SJCRH30 (cell line): ENCODE data around the gene MYO5A. TPM values are rescaled to one million over a fixed set of nuclear protein-coding genes. Genes with fewer than 3 reads are reported as not detected.
A peak's percentile ranks its signal among the peaks of the same experiment; 100 is the strongest.
"Not testable (repeated sequence)": the region's sequence is repeated elsewhere in the genome, so short reads cannot be mapped to it uniquely, and the experiment has no call there.

Experiments
- DNase-seq, 2 experiments: peaks; one replicate each; pipeline ENCODE4 v3.0.0-alpha.2; 2015 to 2020
- H3K27ac ChIP-seq: fragments of 250-450 bp; sonication (Bioruptor Pico); 2 replicates; pipeline ENCODE4 v1.5.1; 2020; ENCODE audit warnings: mild to moderate bottlenecking, moderate library complexity
- H3K27me3 ChIP-seq: fragments of 250-450 bp; sonication (Bioruptor Pico); 2 replicates; pipeline ENCODE4 v1.5.1; 2020; ENCODE audit warnings: mild to moderate bottlenecking, moderate library complexity
- H3K36me3 ChIP-seq: fragments of 250-450 bp; sonication (Bioruptor Pico); 2 replicates; pipeline ENCODE4 v1.5.1; 2020; ENCODE audit warnings: mild to moderate bottlenecking, moderate library complexity
- H3K4me1 ChIP-seq: fragments of 250-450 bp; sonication (Bioruptor Pico); 2 replicates; pipeline ENCODE4 v1.5.1; 2020; ENCODE audit warnings: mild to moderate bottlenecking, moderate library complexity
- H3K4me3 ChIP-seq: fragments of 250-450 bp; sonication (Bioruptor Pico); 2 replicates; pipeline ENCODE4 v1.5.1; 2020; ENCODE audit warnings: mild to moderate bottlenecking, moderate library complexity
- H3K9me3 ChIP-seq: fragments of 250-450 bp; sonication (Bioruptor Pico); replicated peaks from 2 replicates; pipeline ENCODE4 v1.5.1; 2020; ENCODE audit warnings: mild to moderate bottlenecking, moderate library complexity
- total RNA-seq: library from RNA; depleted of rRNA; stranded (reverse); fragments of >200 nt; shearing (Covaris generic); gene quantifications from 2 replicates; pipeline ENCODE4 v1.2.3, GENCODE V29; 2014

Gene MYO5A
- total RNA-seq, 1 experiment from 2014 or later = 15.2 TPM

DNA sequence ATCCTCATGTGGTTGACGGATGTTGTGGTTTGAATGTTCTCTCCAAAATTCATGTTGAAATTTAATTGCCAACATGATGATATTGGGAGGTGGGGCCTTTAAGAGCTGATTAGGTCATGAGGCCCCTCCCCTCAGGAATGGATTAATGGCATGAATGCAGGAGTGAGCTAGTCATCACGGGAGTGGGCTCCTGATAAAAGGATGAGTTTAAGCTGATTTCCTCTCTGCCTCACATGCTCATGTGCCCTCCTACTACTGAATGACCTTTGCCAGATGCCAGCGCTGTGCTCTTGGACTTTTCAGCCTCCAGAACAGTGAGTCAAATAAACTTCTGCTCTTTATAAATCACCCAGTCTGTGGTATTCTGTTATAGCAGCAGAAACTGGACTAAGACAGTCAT is 111.2 kb downstream of the MYO5A start:
- DNase-seq = no peak
- no peaks in the 10 kb centered on the region for H3K27me3 ChIP-seq
- H3K4me3 ChIP-seq = no peak overlapping the region
- no peaks in the 10 kb centered on the region for H3K4me1 ChIP-seq
- H3K36me3 ChIP-seq = no peaks in the 10 kb centered on the region
- no peak overlapping the region for H3K27ac ChIP-seq
- H3K9me3 ChIP-seq = no peaks in the 10 kb centered on the region

DNA sequence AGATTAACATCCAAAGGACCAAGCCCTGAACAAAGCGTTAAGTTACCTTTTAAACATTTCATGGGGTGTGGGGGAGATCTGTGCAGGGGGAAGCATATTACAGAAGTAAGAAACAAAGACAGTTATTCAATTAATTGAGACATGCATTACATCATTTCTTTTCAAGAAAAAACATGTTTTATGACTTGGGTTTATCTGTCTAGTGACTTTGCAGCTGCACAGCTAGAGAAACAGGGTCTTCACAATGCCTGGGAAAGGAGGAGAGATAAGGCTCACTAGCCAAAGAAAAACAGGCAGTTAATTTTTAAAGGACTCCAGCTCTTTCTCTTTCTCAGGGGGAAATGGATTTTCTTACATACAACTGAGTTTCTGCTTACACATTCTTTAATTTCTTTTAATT is 112.1 kb downstream of the MYO5A start:
- H3K4me1 ChIP-seq, H3K27ac ChIP-seq, H3K9me3 ChIP-seq, H3K27me3 ChIP-seq, DNase-seq, H3K36me3 ChIP-seq, H3K4me3 ChIP-seq: not testable (repeated sequence)

DNA sequence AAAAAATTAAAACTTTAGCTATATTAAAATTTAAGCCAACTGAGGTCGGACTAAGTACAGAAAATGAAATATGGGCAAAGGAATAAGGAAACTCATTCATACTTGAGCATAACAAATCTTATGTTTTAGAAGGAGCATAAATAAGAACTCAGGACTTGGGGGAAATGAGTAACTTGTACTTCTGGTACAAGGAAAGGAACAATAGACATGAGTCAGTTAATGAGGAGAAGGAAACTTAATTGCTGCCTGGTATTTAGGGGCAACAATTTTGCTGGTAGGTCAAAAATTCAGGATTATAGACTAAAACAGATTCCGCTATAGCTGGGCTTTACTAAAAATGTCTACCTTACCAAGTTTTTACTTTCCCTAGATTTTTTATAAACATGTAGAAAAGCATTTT is 113.1 kb downstream of the MYO5A start:
- H3K27me3 ChIP-seq = no peaks in the 10 kb centered on the region
- no peak overlapping the region for H3K27ac ChIP-seq
- DNase-seq = no peak
- no peak overlapping the region for H3K4me3 ChIP-seq
- H3K36me3 ChIP-seq = no peaks in the 10 kb centered on the region
- no peaks in the 10 kb centered on the region for H3K9me3 ChIP-seq
- H3K4me1 ChIP-seq = no peaks in the 10 kb centered on the region

DNA sequence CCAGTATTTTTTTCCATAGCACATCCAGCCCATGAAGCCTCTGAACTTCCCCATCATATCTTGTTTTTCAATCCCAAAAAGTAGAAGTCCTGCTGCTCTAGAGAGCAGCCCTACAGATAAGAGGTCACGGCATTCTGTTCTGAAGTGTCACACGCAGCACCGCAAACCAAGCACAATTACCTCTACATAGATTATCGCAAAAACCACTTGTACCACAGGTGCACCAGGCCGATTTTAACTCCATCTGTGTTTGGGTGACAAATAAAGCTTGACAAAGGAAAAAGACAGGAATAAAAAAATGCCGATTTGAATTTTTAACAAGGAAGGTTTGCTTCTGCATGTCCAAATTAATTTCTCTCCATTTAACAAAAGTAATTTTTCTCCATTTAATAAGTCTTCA is 113.7 kb downstream of the MYO5A start:
- Histone ChIP-seq H3K27me3 (no peaks in the 10 kb centered on the region), H3K4me1 (no peaks in the 10 kb centered on the region), H3K27ac (no peak overlapping the region), H3K9me3 (no peaks in the 10 kb centered on the region), H3K36me3 (no peaks in the 10 kb centered on the region), H3K4me3 (no peak overlapping the region)
- DNase-seq = no peak

DNA sequence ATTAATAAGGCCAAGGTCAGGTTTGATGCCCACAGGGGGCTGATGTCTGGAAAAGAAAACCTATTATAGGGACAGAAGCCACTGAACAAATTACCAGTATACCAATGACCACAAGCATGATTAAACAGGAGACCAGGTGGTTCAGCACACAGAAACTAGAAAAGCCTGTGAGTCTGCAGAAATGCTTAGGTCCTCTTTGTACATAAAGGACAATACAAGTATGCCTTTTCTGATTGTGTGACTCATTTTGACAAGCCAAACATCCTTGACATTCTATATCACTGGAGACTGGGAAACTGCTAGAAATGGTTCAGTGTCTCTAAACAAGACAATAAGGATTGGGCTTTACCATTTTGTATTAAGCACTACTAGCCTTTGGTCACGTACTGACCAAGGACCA is 119.9 kb downstream of the MYO5A start:
- Histone ChIP-seq H3K27me3 (no peaks in the 10 kb centered on the region), H3K4me1 (peaks cover 6% of the 10 kb centered on the region), H3K27ac (no peak overlapping the region), H3K9me3 (no peaks in the 10 kb centered on the region), H3K36me3 (no peaks in the 10 kb centered on the region), H3K4me3 (no peak overlapping the region)
- peak in 1 of 2 experiments; percentile 7 for DNase-seq

DNA sequence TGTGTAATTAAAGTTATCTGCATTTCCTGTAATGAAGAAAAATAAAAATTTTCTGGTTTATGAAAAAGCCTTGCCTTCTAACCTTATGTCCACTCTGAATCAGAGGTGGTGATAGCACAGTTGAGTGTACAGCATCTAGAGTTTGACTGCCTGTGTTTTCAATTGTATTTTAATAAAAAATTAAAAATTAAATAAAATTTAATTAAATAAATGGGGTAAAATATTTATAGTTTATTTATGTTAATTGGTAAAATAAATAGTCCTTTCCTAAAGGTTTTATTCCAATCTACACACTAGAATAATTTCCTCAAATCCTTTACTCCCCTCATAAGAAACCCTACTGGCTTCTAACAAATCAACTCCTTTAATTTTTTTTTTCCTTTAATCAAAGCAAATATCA is 121.3 kb downstream of the MYO5A start:
- Histone ChIP-seq H3K27me3 (no peaks in the 10 kb centered on the region), H3K4me3 (no peak overlapping the region), H3K36me3 (no peaks in the 10 kb centered on the region), H3K9me3 (no peaks in the 10 kb centered on the region), H3K27ac (no peak overlapping the region), H3K4me1 (peaks cover 6% of the 10 kb centered on the region)
- no peak for DNase-seq

DNA sequence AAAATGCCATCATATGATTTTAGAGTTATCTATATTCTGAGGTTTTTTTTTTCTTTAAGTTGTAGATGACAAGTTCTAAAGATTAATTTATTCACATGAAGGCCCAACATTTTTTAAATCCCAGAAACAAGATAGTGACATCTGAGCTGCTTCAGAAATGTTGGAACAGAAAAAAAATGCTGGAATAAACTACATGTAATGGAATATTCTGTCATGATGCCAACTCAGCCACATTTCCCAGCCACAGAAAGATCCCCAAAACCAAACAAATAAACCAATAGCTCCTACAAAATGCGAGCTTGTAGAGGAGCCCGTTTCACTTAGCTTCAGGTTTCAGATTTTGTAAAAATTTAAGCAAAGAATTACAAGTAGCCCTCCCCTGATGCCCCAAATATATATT is 122.1 kb downstream of the MYO5A start:
- no peaks in the 10 kb centered on the region for H3K9me3 ChIP-seq
- peak; percentile 15 to 62 for DNase-seq
- no peak overlapping the region for H3K27ac ChIP-seq
- no peaks in the 10 kb centered on the region for H3K27me3 ChIP-seq
- H3K36me3 ChIP-seq = no peaks in the 10 kb centered on the region
- no peak overlapping the region for H3K4me3 ChIP-seq
- peaks cover 6% of the 10 kb centered on the region for H3K4me1 ChIP-seq

DNA sequence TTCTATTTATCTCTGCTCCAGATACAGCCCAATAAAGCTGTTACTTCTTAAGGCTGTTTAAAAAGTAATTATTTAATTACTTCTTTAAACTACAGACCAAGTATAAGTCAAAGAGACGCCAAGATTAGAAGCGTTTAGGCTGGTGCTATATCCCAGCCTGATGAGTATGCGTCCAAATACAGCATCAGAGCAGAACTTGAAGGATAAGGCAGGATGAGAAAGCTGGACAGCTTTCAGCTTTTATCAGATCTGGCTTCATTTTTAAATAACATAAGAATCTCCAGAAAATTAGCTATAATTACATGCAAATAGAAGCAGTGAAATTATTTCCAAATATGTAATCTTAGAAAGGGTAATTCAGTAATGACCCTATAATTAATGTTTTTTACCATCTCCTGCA is 122.8 kb downstream of the MYO5A start:
- Histone ChIP-seq H3K36me3 (no peaks in the 10 kb centered on the region), H3K27ac (no peak overlapping the region), H3K9me3 (no peaks in the 10 kb centered on the region), H3K4me3 (no peak overlapping the region), H3K27me3 (no peaks in the 10 kb centered on the region), H3K4me1 (peaks cover 6% of the 10 kb centered on the region)
- no peak for DNase-seq

DNA sequence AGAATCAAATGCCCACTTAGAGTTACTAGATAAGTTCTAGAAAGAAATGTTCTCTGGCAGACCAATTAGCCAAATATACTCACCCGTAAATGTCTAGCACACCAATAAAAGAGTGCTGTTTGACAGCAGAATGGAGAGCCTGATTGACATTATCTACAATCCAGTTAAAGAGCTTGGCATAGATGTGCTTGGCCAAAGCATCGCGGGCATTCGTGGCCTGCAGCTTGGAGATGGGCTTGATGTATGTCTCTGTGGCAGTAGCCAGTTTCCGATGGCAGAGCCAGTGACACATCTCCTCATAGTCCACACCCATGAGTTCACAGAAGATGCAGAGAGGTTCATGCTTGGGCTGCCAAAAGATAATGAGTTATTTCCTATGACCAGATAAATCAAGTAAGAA is 131.6 kb downstream of the MYO5A start:
- Histone ChIP-seq H3K36me3 (no peaks in the 10 kb centered on the region), H3K4me1 (no peaks in the 10 kb centered on the region), H3K27ac (no peak overlapping the region), H3K9me3 (no peaks in the 10 kb centered on the region), H3K27me3 (no peaks in the 10 kb centered on the region), H3K4me3 (no peak overlapping the region)
- no peak for DNase-seq

DNA sequence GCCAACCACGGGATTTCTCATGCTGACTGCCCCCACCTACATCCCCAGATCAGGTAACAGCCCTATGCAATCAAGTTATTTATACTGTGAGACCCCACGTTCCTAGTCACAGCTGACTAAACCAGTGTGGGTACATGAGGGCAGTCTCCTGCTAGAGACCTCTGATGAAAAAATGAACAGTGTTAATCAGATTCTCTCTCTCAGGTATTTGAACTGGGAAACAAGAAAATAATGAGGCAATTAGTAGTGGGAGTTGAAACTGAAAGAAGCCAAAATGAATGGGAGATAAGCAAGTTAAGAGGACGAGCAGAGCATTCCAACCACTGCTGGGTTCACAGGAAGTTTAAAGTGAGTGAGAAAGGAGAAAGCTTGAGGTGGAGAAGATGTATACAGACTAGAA is 134.6 kb downstream of the MYO5A start:
- Histone ChIP-seq H3K36me3 (no peaks in the 10 kb centered on the region), H3K27me3 (no peaks in the 10 kb centered on the region), H3K27ac (no peak overlapping the region), H3K4me3 (no peak overlapping the region), H3K4me1 (no peaks in the 10 kb centered on the region), H3K9me3 (no peaks in the 10 kb centered on the region)
- DNase-seq = no peak

DNA sequence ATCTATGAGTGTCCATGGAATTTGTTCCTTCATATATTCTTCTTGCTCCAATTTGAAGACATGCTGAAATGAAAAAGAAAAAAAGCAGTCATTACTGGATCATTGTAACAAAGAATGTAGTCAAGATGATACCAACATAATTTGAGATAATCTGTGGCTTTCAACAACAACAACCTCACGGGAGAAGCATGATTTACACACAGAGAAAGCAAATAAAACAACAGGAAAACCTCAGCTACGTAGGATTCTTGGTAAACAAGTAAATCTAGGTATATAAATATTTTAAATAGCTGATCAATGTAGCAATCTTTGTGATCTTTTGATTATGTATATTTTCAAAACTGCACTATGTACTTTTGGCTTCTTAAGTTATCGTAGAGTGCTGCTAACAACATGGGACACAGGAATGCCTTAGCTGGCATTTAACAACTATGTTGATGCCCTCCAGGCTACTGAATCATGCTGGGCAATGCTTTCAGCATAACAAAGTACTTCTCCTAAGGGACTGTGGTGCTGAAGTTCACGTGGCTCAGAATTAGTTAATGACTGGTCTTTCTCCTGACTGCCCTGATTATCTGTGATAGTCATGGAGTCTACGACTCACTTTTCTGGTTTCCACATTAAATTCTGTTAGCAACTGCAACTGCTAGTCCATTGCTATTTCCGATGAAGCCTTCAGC is 136.5 kb downstream of the MYO5A start:
- Histone ChIP-seq H3K36me3 (no peaks in the 10 kb centered on the region), H3K9me3 (no peaks in the 10 kb centered on the region), H3K4me1 (no peaks in the 10 kb centered on the region), H3K4me3 (no peak overlapping the region), H3K27ac (no peak overlapping the region), H3K27me3 (no peaks in the 10 kb centered on the region)
- DNase-seq = no peak

DNA sequence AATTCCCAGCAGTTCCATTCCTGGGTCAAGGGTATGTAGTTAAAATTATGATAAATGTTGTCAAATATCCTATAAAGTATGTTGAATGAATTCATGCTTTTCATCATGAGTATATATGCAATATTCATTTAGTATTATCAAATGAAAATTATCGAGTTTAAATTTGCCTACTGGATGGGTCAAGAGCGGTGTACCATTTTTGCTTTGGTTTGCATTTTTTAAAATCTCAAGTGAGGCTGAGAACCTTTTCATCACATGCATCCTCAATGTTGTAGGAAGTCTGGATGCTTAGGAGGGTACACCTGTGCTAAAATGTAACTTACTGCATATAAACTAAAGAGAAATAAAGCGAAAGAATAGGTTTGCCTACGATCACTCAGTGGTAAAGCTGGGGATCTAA is 137.6 kb downstream of the MYO5A start:
- no peaks in the 10 kb centered on the region for H3K27me3 ChIP-seq
- H3K27ac ChIP-seq = no peak overlapping the region

DNA sequence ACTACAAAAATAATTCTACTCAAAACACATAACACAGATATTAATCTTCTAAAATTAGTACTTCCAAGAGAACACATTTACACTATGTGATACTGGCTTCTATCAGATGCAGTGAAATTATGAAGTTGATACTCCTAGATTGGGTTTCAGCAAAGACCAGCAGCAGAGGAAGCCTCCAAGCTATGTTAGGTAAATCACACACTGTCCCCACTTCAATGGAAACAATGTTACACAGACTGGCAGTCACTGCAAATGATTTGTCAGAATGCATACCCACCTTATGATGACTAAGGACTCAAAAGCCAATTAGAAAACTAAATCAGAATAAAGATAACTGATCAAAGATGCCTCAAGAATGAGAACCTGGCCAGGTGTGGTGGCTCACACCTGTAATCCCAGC is 143.0 kb downstream of the MYO5A start:
- no peaks in the 10 kb centered on the region for H3K27me3 ChIP-seq
- H3K4me1 ChIP-seq = no peaks in the 10 kb centered on the region
- H3K9me3 ChIP-seq = no peaks in the 10 kb centered on the region
- H3K4me3 ChIP-seq = no peak overlapping the region
- H3K36me3 ChIP-seq = no peaks in the 10 kb centered on the region
- no peak for DNase-seq
- no peak overlapping the region for H3K27ac ChIP-seq

More for the DNA sequence above, 137.6 kb downstream of the MYO5A start:
- Histone ChIP-seq H3K4me3 (no peak overlapping the region), H3K4me1 (no peaks in the 10 kb centered on the region), H3K36me3 (no peaks in the 10 kb centered on the region), H3K9me3 (no peaks in the 10 kb centered on the region)
- no peak for DNase-seq

DNA sequence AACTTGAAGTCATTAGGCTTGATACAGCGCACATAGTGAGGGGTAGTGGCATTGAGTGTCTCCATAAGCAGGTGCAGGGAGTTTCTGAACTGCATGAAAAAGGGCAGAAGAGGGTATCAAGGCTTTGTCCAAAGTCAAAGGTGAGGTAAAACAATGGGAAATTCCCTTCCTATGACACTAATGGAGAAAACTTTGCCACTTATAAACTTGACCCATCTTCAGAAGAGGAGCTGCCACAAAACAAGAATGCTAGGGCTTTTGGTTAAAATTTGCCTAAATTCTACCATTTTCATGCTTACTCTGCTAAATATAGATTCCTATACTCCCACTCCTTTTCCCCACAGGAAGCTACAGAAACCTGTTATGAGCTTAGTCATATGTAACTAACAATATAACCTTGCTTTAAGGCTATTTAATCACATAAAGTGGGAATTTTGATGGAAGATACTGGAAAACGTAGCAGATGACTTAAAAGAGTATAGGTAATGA is 145.5 kb downstream of the MYO5A start:
- no peak for DNase-seq
- Histone ChIP-seq H3K27ac (no peak overlapping the region), H3K4me1 (no peaks in the 10 kb centered on the region), H3K27me3 (no peaks in the 10 kb centered on the region), H3K9me3 (no peaks in the 10 kb centered on the region), H3K4me3 (no peak overlapping the region), H3K36me3 (no peaks in the 10 kb centered on the region)

DNA sequence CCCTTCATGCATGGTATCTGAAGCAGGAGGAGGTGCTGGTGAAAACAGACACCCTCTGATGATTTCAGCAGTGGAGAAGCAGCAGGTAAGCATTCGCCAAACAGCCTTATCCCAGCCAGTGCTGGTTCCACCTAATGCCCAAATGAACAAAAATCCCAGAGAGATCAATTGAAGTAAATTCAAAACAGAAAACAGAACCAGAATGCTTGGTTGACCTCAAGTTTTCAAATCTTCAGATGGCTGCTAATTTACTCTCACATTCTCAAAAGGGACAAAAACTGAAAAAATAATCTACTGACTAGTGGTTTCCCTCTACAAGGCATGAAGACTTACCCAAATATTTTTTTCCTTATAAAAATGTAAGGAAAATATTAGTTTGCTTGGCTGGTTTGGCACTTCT is 146.0 kb downstream of the MYO5A start:
- Histone ChIP-seq H3K27me3 (no peaks in the 10 kb centered on the region), H3K4me1 (no peaks in the 10 kb centered on the region), H3K4me3 (no peak overlapping the region), H3K36me3 (no peaks in the 10 kb centered on the region), H3K27ac (no peak overlapping the region), H3K9me3 (no peaks in the 10 kb centered on the region)
- DNase-seq = no peak

DNA sequence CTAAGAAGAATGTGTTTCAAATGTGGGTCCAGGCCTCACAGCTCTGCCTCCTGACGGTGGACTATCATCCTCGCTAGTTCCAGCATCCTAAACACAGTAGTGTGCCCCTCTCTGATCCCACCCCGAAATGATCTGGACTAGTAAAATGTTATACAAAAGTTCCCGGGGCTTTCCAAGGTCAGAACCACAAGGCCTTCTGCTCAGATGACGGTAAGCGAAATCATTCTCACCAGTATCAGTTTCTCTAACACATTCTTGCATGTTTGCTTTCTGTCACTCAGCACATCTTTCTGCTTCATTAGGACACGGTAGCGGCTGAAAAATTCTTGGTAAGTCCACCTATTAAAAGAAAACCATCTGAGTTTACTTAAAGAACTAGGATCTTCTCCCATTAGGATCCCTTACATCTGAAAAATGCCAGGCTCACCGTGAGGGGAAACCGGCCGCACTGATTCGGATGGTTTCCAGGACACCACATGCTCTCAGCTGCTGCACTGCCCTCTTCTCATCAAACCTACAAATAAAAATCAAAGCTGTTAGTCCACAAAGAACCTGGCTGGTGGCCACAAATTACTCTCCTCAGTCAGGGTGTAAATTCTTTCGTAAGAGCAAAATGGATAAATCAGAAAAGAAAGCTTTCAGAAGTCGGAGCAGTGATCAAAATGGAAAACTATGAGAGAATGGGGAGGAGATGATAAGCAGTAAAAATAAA is 149.1 kb downstream of the MYO5A start:
- no peaks in the 10 kb centered on the region for H3K4me1 ChIP-seq
- no peak overlapping the region for H3K4me3 ChIP-seq
- no peak for DNase-seq
- H3K36me3 ChIP-seq = no peaks in the 10 kb centered on the region
- H3K27me3 ChIP-seq = no peaks in the 10 kb centered on the region
- H3K27ac ChIP-seq = no peak overlapping the region
- no peaks in the 10 kb centered on the region for H3K9me3 ChIP-seq
